AG09319 (cell line): ENCODE data around the gene MAP4.

ENCODE experiments used
- DNase-seq: peaks from one replicate; pipeline ENCODE4 v3.0.0-alpha.2; 2010; ENCODE audit warnings: low read depth; ENCODE audit errors: extremely low read depth
- TF ChIP-seq, protein P1 (sequence below): IDR thresholded peaks from 2 replicates; pipeline ENCODE4 v1.5.1; 2011; ENCODE audit warnings: low read depth, mild to moderate bottlenecking, inconsistent platforms, low read length, moderate library complexity

The MAP4 gene

DNA sequence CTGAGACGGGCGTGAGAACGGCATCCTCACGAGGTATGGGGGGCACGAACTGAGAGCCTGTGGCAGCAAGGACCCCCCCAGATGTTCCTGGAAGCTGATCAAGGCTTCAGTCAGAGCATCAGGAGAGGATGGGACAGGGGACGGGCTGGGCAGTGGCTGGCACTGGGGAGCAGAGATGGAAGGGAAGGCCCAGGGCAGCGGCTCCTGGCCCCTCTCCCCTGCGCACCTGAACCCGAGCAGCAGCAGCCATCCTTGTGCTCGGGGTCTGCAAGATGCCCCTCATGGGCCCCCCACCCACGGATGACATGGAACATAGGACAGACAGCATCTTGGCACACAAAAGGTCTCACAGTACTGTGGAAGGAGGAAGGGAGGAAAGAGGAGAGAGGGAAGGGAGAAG is 161.9 kb downstream of the MAP4 start:
- TF ChIP-seq, protein P1, sequence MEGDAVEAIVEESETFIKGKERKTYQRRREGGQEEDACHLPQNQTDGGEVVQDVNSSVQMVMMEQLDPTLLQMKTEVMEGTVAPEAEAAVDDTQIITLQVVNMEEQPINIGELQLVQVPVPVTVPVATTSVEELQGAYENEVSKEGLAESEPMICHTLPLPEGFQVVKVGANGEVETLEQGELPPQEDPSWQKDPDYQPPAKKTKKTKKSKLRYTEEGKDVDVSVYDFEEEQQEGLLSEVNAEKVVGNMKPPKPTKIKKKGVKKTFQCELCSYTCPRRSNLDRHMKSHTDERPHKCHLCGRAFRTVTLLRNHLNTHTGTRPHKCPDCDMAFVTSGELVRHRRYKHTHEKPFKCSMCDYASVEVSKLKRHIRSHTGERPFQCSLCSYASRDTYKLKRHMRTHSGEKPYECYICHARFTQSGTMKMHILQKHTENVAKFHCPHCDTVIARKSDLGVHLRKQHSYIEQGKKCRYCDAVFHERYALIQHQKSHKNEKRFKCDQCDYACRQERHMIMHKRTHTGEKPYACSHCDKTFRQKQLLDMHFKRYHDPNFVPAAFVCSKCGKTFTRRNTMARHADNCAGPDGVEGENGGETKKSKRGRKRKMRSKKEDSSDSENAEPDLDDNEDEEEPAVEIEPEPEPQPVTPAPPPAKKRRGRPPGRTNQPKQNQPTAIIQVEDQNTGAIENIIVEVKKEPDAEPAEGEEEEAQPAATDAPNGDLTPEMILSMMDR: no peak
- no peak for DNase-seq

DNA sequence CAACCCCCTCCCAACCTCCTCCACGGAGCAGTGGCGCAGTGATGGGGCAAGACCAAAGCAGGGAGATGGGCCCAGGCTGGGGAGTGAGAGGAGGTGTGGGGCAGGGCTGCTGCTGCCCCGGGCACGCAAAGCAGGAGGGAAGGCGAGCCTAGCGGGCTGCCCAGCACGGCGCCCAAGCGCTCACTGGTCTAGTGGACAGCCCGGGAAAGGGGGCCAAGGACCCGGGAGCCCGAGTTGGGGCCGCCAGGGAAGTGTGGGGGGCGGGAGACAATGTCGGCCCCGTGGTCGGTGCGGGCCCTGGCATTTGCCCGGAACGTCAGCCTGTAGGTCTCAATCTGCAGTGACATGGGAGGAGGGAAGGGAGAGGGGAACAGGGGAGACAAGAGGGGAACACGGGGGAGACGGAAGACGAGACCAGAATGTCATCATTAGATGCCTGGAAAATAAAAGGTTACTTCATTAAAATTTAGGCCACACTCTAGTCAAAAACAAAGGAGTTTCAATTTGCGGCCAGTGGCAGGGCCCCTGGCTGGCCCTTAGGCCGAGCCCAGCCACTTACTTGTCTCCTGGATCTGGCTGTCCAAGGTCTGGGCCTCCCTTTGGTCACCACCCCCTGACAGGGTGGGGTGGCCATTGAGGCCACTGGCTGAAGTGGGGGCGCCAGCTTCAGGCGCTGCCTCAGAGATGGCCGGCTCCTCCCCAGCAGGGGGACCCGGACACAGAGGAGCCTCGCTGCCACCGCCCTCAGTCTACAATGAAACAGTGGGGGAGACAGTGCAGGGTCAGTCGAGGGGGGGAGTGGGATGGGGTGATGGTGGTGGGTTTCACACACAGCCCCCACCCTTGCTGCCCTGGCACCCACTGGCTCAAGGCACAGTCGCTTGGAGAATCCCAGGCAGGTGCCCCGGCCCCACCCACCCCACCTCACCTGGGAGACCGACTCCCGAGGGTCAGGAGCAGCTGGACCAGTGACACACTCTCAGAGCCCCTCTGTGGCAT is 163.3 kb downstream of the MAP4 start:
- DNase-seq: no peak
- TF ChIP-seq, protein P1: no peak

DNA sequence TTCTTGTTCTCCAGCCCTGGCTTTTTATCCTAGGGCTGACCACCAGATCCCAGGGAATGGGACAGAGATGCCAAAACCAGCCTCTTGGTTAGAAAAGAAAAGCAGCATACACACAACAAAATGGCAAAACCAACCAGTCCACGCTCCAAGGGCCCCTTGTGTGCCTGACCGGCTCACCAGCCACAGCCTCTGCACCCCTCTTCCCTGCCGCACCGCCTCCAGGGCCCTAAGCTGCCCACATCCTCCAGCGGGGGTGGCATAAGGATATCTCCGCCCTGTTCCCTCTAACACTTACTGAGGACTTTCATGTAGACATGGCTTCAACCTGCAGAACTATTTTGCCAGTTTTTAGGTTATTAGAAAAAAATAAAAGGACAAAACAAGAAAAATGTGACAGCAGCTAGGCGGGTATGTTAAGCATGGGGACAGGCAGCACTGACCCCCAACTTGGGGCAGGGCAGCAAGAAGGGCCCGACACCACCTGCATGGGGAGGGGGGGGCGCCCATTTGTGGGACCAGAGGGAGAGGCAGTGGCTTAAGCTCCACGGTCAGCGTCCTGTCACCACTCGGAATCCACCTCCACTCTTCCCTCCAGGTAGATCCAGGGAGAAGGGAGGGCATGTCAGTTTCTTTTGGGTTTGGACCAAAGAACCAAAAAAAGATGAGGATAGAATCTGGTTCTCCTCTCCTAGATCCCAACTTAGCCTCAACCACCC is 164.2 kb downstream of the MAP4 start:
- TF ChIP-seq, protein P1: no peak
- DNase-seq: no peak

- no peak for DNase-seq
- TF ChIP-seq, protein P1: no peak
Measured at GRCh38 chr3:47850564-47851410, 165.4 kb downstream of the MAP4 start.

GRCh38 chr3:47849699-47850563 is 166.3 kb downstream of the MAP4 start:
- TF ChIP-seq, protein P1: peak; percentile 57
- DNase-seq: no peak

DNA sequence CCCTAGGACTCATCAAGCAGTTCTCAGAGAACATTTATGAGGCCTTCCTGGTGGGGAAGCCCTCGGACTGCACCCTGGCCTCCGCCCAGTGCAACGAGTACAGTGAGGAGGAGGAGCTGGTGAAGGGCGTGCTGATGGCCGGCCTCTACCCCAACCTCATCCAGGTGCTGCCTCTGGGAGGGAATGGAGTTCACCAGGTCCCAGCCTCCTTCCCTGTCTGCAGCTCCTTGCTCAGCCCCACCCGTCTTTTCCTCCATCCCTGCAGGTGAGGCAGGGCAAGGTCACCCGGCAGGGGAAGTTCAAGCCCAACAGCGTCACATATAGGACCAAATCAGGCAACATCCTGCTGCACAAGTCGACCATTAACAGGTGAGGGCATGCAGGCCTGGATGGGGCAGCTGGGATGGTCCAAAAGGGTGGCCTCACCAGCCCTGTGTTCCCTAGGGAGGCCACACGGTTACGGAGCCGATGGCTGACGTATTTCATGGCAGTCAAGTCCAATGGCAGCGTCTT is 167.0 kb downstream of the MAP4 start:
- TF ChIP-seq, protein P1: no peak
- no peak for DNase-seq
